ENCODE measurements around the gene ADM2. TPM values are rescaled to one million over a fixed set of nuclear protein-coding genes. Genes with fewer than 3 reads are reported as not detected.

ADM2 gene
- total RNA-seq, 4 donors from 2014 or later: under 0.01 TPM; not detected in 3

DNA sequence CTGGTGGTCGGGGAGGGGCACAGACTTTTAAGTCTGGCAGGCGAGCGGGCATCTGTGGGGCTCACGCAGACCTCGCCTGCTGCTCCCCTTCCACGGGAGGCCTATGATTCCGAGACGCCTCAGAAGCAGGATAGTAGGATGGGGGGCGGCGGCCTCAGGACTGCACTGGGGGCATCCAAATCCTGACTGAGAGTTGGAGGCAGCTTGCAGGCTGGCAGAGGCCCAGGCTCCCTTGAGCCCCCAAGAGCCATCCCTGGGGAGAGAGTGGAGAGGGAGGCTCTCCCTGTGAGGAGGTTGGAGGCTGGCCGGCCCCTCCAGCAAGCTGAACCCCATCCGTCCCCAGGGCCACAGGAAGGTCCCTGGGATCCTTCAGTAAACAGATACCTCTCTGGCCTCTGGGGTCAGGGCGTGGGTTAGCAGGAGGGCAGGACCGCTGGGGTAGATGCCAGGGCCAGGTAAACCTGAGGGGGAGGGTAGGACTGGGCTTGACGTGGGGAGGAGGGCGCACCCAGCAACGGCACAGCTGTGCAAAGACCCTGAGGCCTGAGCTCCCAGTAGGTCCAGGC lies 39.8 kb upstream of the ADM2 start:
- no peaks in the 10 kb centered on the region for H3K27me3 ChIP-seq
- peaks cover 8 to 25% (median 16%) of the 10 kb centered on the region in 4 donors for H3K4me1 ChIP-seq
- WGBS: 90% methylated on average over 7 of the region's 17 CpGs
- no peak for DNase-seq (ENCODE audit: extremely low spot score)
- H3K36me3 ChIP-seq: peaks cover 56 to 89% (median 81%) of the 10 kb centered on the region in 4 donors
- TF ChIP-seq, protein P1, sequence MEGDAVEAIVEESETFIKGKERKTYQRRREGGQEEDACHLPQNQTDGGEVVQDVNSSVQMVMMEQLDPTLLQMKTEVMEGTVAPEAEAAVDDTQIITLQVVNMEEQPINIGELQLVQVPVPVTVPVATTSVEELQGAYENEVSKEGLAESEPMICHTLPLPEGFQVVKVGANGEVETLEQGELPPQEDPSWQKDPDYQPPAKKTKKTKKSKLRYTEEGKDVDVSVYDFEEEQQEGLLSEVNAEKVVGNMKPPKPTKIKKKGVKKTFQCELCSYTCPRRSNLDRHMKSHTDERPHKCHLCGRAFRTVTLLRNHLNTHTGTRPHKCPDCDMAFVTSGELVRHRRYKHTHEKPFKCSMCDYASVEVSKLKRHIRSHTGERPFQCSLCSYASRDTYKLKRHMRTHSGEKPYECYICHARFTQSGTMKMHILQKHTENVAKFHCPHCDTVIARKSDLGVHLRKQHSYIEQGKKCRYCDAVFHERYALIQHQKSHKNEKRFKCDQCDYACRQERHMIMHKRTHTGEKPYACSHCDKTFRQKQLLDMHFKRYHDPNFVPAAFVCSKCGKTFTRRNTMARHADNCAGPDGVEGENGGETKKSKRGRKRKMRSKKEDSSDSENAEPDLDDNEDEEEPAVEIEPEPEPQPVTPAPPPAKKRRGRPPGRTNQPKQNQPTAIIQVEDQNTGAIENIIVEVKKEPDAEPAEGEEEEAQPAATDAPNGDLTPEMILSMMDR (IDR thresholded peaks at IDR 0.05): no peak
- TF ChIP-seq POLR2A (IDR thresholded peaks at IDR 0.05; ENCODE audit: low read depth) (no peak), EP300 (IDR thresholded peaks at IDR 0.05) (no peak), POLR2AphosphoS5 (IDR thresholded peaks at IDR 0.05) (no peak)
- intact Hi-C loops (cut with DNase I): no loop called here
- H3K4me3 ChIP-seq: no peak overlapping the region
- no peak overlapping the region for H3K27ac ChIP-seq (replicated peaks in 1 of 4)
- no peaks in the 10 kb centered on the region for H3K9me3 ChIP-seq

- H3K9me3 ChIP-seq: no peaks in the 10 kb centered on the region
- no peak overlapping the region for H3K4me3 ChIP-seq
- no peaks in the 10 kb centered on the region for H3K27me3 ChIP-seq
- no peak for DNase-seq (ENCODE audit: extremely low spot score)
- H3K27ac ChIP-seq (replicated peaks in 1 of 4): peak overlapping the region in 1 of 4 donors; percentile 38
- WGBS: 78% methylated on average over 10 of the region's 15 CpGs
- peaks cover 58 to 89% (median 81%) of the 10 kb centered on the region in 4 donors for H3K36me3 ChIP-seq
- peaks cover 8 to 25% (median 16%) of the 10 kb centered on the region in 4 donors for H3K4me1 ChIP-seq
- intact Hi-C loops (cut with DNase I): no loop called here
- peak in 1 of 2 donors; percentile 30 for TF ChIP-seq POLR2AphosphoS5 (IDR thresholded peaks at IDR 0.05)
- TF ChIP-seq, protein P1 (IDR thresholded peaks at IDR 0.05): no peak
Observed at GRCh38 chr22:50443197-50443596, 38.1 kb upstream of the ADM2 start.

GRCh38 chr22:50443801-50444625 lies 37.3 kb upstream of the ADM2 start:
- no peak for TF ChIP-seq POLR2A (IDR thresholded peaks at IDR 0.05; ENCODE audit: low read depth)
- TF ChIP-seq EP300 (IDR thresholded peaks at IDR 0.05): no peak
- TF ChIP-seq, protein P1 (IDR thresholded peaks at IDR 0.05): no peak
- no peak for TF ChIP-seq POLR2AphosphoS5 (IDR thresholded peaks at IDR 0.05)
- no peak for DNase-seq (ENCODE audit: extremely low spot score)
- peaks cover 8 to 25% (median 16%) of the 10 kb centered on the region in 4 donors for H3K4me1 ChIP-seq
- H3K36me3 ChIP-seq: peaks cover 54 to 89% (median 81%) of the 10 kb centered on the region in 4 donors
- no peaks in the 10 kb centered on the region for H3K9me3 ChIP-seq
- no peak overlapping the region for H3K4me3 ChIP-seq
- no peaks in the 10 kb centered on the region for H3K27me3 ChIP-seq
- WGBS: 64% methylated on average over 22 of the region's 28 CpGs
- intact Hi-C loops (cut with DNase I): no loop called here
- peak overlapping the region; percentile 10 to 57 (median 26) for H3K27ac ChIP-seq (replicated peaks in 1 of 4)

GRCh38 chr22:50444663-50445062 lies 36.7 kb upstream of the ADM2 start:
- TF ChIP-seq EP300 (IDR thresholded peaks at IDR 0.05): no peak
- TF ChIP-seq POLR2AphosphoS5 (IDR thresholded peaks at IDR 0.05): peak in 1 of 2 donors; percentile 3
- DNase-seq (ENCODE audit: extremely low spot score): no peak
- Histone ChIP-seq H3K4me1 (peaks cover 8 to 25% (median 16%) of the 10 kb centered on the region in 4 donors), H3K27ac (replicated peaks in 1 of 4) (peak overlapping the region in 3 of 4 donors; percentile 10 to 38 (median 28)), H3K4me3 (no peak overlapping the region), H3K27me3 (no peaks in the 10 kb centered on the region), H3K36me3 (peaks cover 47 to 86% (median 81%) of the 10 kb centered on the region in 4 donors), H3K9me3 (no peaks in the 10 kb centered on the region)
- intact Hi-C loops (cut with DNase I): no loop called here
- 77% methylated on average over 4 of the region's 5 CpGs for WGBS

Data from esophagus muscularis mucosa (tissue), 4 donors.